H9 (cell line): ENCODE results near the gene PRKCG. TPM values are rescaled to one million over a fixed set of nuclear protein-coding genes. Genes with fewer than 3 reads are reported as not detected.

Experiments
- DNase-seq: peaks from one replicate; pipeline ENCODE4 v3.0.0-alpha.2; 2017
- H2AFZ ChIP-seq: one replicate; pipeline ENCODE4 v1.6.1; 2013; ENCODE audit warnings: mild to moderate bottlenecking, low read length, control low read depth, moderate library complexity
- H2AK5ac ChIP-seq: 2 replicates; pipeline ENCODE4 v1.6.1; 2013; ENCODE audit warnings: low read length, control low read depth, mixed read lengths; ENCODE audit not compliant: insufficient read length
- H2BK120ac ChIP-seq: one replicate; pipeline ENCODE4 v1.6.1; 2013; ENCODE audit warnings: low read depth, mild to moderate bottlenecking, low read length, control low read depth, inconsistent platforms; ENCODE audit not compliant: poor library complexity, severe bottlenecking
- H2BK12ac ChIP-seq: 2 replicates; pipeline ENCODE4 v1.6.1; 2013; ENCODE audit warnings: low read length, control low read depth, mixed read lengths, low read depth; ENCODE audit not compliant: insufficient read length
- H2BK15ac ChIP-seq: 2 replicates; pipeline ENCODE4 v1.6.1; 2013; ENCODE audit warnings: low read depth, low read length, control low read depth
- H2BK20ac ChIP-seq: one replicate; pipeline ENCODE4 v1.6.1; 2013; ENCODE audit warnings: low read depth, mild to moderate bottlenecking, low read length, control low read depth, inconsistent platforms; ENCODE audit not compliant: poor library complexity, severe bottlenecking
- H2BK5ac ChIP-seq: 2 replicates; pipeline ENCODE4 v1.6.1; 2013; ENCODE audit warnings: low read length, control low read depth, mixed read lengths; ENCODE audit not compliant: insufficient read length
- H3K14ac ChIP-seq: 2 replicates; pipeline ENCODE4 v1.6.1; 2013; ENCODE audit warnings: low read length, control low read depth; ENCODE audit not compliant: insufficient read depth
- H3K18ac ChIP-seq: 2 replicates; pipeline ENCODE4 v1.6.1; 2013; ENCODE audit warnings: low read depth, mild to moderate bottlenecking, mixed read lengths, low read length, control low read depth; ENCODE audit not compliant: insufficient read length
- H3K23ac ChIP-seq: 2 replicates; pipeline ENCODE4 v1.6.1; 2013; ENCODE audit warnings: low read length, control low read depth, mixed read lengths, low read depth; ENCODE audit not compliant: insufficient read length
- H3K23me2 ChIP-seq: 2 replicates; pipeline ENCODE4 v1.6.1; 2013; ENCODE audit warnings: low read depth, mild to moderate bottlenecking, mixed read lengths, low read length, control low read depth; ENCODE audit not compliant: insufficient read length, poor library complexity, severe bottlenecking
- H3K27ac ChIP-seq: 2 replicates; pipeline ENCODE4 v1.5.1; 2013; ENCODE audit warnings: low read length, control low read depth, mixed read lengths, low read depth; ENCODE audit not compliant: insufficient read length
- H3K27me3 ChIP-seq: 2 replicates; pipeline ENCODE4 v1.6.1; 2013; ENCODE audit warnings: low read length, control low read depth, inconsistent platforms; ENCODE audit not compliant: insufficient read depth
- H3K4ac ChIP-seq: 2 replicates; pipeline ENCODE4 v1.6.1; 2013; ENCODE audit warnings: low read depth, mild to moderate bottlenecking, control low read depth, inconsistent platforms, low read length, moderate library complexity
- H3K4me1 ChIP-seq: 2 replicates; pipeline ENCODE4 v1.6.1; 2013; ENCODE audit warnings: low read length, control low read depth, inconsistent platforms; ENCODE audit not compliant: insufficient read depth
- H3K4me2 ChIP-seq: 2 replicates; pipeline ENCODE4 v1.6.1; 2013; ENCODE audit warnings: low read length, control low read depth, mixed read lengths; ENCODE audit not compliant: insufficient read length, insufficient read depth
- H3K56ac ChIP-seq: 2 replicates; pipeline ENCODE4 v1.6.1; 2013; ENCODE audit warnings: low read depth, mild to moderate bottlenecking, mixed read lengths, low read length, control low read depth; ENCODE audit not compliant: insufficient read length
- H3K79me1 ChIP-seq: 2 replicates; pipeline ENCODE4 v1.6.1; 2013; ENCODE audit warnings: low read depth, mild to moderate bottlenecking, moderate library complexity, low read length, control low read depth, inconsistent platforms; ENCODE audit not compliant: insufficient read depth, poor library complexity, severe bottlenecking
- H3K79me2 ChIP-seq: 2 replicates; pipeline ENCODE4 v1.6.1; 2013; ENCODE audit warnings: low read length, control low read depth, inconsistent platforms; ENCODE audit not compliant: insufficient read depth
- H3K9ac ChIP-seq: 2 replicates; pipeline ENCODE4 v1.6.1; 2013; ENCODE audit warnings: low read length, control low read depth, mixed read lengths; ENCODE audit not compliant: insufficient read length; ENCODE audit errors: extremely low read depth
- H3K9me3 ChIP-seq: one replicate; pipeline ENCODE4 v1.6.1; 2013; ENCODE audit warnings: low read depth, low read length, inconsistent platforms; ENCODE audit not compliant: control insufficient read depth
- H3T11ph ChIP-seq: one replicate; pipeline ENCODE4 v1.6.1; 2013; ENCODE audit warnings: mild to moderate bottlenecking, low read length, control low read depth, inconsistent platforms
- H4K20me1 ChIP-seq: one replicate; pipeline ENCODE4 v1.6.1; 2013; ENCODE audit not compliant: control insufficient read depth, insufficient read length, insufficient read depth
- H4K5ac ChIP-seq: 2 replicates; pipeline ENCODE4 v1.6.1; 2013; ENCODE audit warnings: low read depth, mild to moderate bottlenecking, mixed read lengths, low read length, control low read depth; ENCODE audit not compliant: insufficient read length
- H4K8ac ChIP-seq: replicated peaks from 2 replicates; pipeline ENCODE4 v1.6.1; 2013; ENCODE audit warnings: low read length, control low read depth, mixed read lengths, low read depth; ENCODE audit not compliant: insufficient read length
- H4K91ac ChIP-seq: 2 replicates; pipeline ENCODE4 v1.6.1; 2013; ENCODE audit warnings: low read depth, mild to moderate bottlenecking, moderate library complexity, mixed read lengths, low read length, control low read depth; ENCODE audit not compliant: insufficient read length
- H3K27ac Mint-ChIP-seq, 3 experiments: 2 replicates in 2 of 3; 3 replicates in 1 of 3; pipeline ENCODE4 v1.8.0; 2020 to 2021; ENCODE audit warnings: mixed read lengths in 3 of 3, mild to moderate bottlenecking in 1 of 3, moderate library complexity in 1 of 3
- H3K27me3 Mint-ChIP-seq: 2 replicates; pipeline ENCODE4 v1.8.0; 2021; ENCODE audit warnings: low read depth, mild to moderate bottlenecking, moderate library complexity, mixed read lengths
- H3K36me3 Mint-ChIP-seq, 3 experiments: 2 replicates in 2 of 3; 3 replicates in 1 of 3; pipeline ENCODE4 v1.8.0; 2020 to 2021; ENCODE audit warnings: low read depth in 3 of 3, mixed read lengths in 3 of 3; ENCODE audit not compliant: insufficient read depth in 1 of 3
- H3K4me1 Mint-ChIP-seq, 2 experiments: 2 replicates each; pipeline ENCODE4 v1.8.0; 2020; ENCODE audit warnings: mixed read lengths in 2 of 2
- H3K4me3 Mint-ChIP-seq, 2 experiments: 2 replicates in 1 of 2; 3 replicates in 1 of 2; pipeline ENCODE4 v1.8.0; 2020 to 2021; ENCODE audit warnings: mild to moderate bottlenecking in 2 of 2, mixed read lengths in 2 of 2, moderate library complexity in 1 of 2
- H3K9me3 Mint-ChIP-seq, 2 experiments: 2 replicates in 1 of 2; 3 replicates in 1 of 2; pipeline ENCODE4 v1.8.0; 2020; ENCODE audit warnings: mild to moderate bottlenecking in 2 of 2, mixed read lengths in 2 of 2, moderate library complexity in 1 of 2
- CTCF ChIP-seq: fragments of 200-600 bp; sonication (generic); conservative IDR thresholded peaks from 3 replicates; pipeline ENCODE4 v1.8.0; 2021; ENCODE audit warnings: antibody characterized with exemption, mild to moderate bottlenecking
- WGBS: extraction: QIAGEN DNeasy Blood & Tissue Kit; methylation state at CpG from one replicate; pipeline ENCODE4 v1.1.7; 2013; ENCODE audit warnings: missing lambda C conversion rate, low lambda C conversion rate, mixed read lengths; ENCODE audit not compliant: insufficient read length; ENCODE audit errors: extremely low coverage; 5-methylcytosine and 5-hydroxymethylcytosine counted together
- total RNA-seq: library from RNA; stranded (reverse); gene quantifications from 2 replicates; pipeline ENCODE4 v1.2.1, GENCODE V29; 2021

PRKCG gene
- total RNA-seq, 1 experiment from 2014 or later: 8.8 TPM

DNA sequence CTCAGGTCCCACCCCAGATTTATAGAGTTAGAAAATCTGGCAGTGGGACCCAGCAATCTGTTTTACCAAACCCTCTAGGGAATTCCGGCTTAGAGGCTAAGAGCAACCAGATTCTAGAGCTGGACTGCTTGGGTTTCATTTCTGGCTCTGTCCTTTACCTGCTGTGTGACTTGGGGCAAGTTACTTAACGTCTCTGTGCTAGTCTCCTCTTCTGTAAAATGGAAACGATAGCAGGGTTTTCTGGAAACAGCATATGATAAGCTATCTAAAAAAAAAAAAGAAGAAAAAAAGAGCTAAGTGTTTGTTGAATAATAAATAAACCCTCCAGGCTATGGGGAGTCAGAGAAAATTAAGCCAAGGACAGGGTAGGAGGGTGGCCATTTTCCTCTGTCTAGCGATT is 15.5 kb downstream of the PRKCG start:
- no peak overlapping the region for H3K14ac ChIP-seq
- H3K23me2 ChIP-seq: peaks cover 6% of the 10 kb centered on the region
- H3T11ph ChIP-seq: no peak overlapping the region
- Mint-ChIP-seq H3K9me3 (no peaks in the 10 kb centered on the region; a peak in 1 of 5 replicates), H3K36me3 (peaks cover 10 to 15% (median 14%) of the 10 kb centered on the region in 3 experiments; a peak in 5 of 7 replicates), H3K27ac (no peak overlapping the region), H3K4me1 (peaks cover 32 to 50% of the 10 kb centered on the region in 2 experiments), H3K27me3 (peaks cover 10% of the 10 kb centered on the region), H3K4me3 (peak overlapping the region in 1 of 2 experiments; percentile 84; a peak in 2 of 5 replicates)
- no peak overlapping the region for H4K91ac ChIP-seq
- H3K9me3 ChIP-seq: no peaks in the 10 kb centered on the region
- no CpG with 5 or more reads among the region's 4 CpGs for WGBS
- H2BK15ac ChIP-seq: no peak overlapping the region
- H2BK120ac ChIP-seq: no peak overlapping the region
- H3K4me2 ChIP-seq: peak overlapping the region; percentile 65
- no peak overlapping the region for H2BK20ac ChIP-seq
- H4K8ac ChIP-seq: no peak overlapping the region
- no peak overlapping the region for H3K9ac ChIP-seq
- H3K56ac ChIP-seq: no peak overlapping the region
- H3K18ac ChIP-seq: no peak overlapping the region
- H3K79me1 ChIP-seq: no peaks in the 10 kb centered on the region
- H2BK5ac ChIP-seq: no peak overlapping the region
- no peaks in the 10 kb centered on the region for H4K20me1 ChIP-seq
- H3K4ac ChIP-seq: no peak overlapping the region
- H4K5ac ChIP-seq: no peak overlapping the region
- no peak overlapping the region for H2BK12ac ChIP-seq
- no peak for DNase-seq
- no peak overlapping the region for H2AK5ac ChIP-seq
- 0 out of 2 replicates have a peak, but pooled peaks cover 3% of the 10 kb centered on the region for H3K4me1 ChIP-seq
- no peak overlapping the region for H2AFZ ChIP-seq
- no peak for TF ChIP-seq CTCF
- no peaks in the 10 kb centered on the region for H3K27me3 ChIP-seq
- H3K27ac ChIP-seq: no peak overlapping the region
- H3K79me2 ChIP-seq: no peaks in the 10 kb centered on the region
- H3K23ac ChIP-seq: no peak overlapping the region
